Spleen (tissue), 3 donors: ENCODE measurements around the gene OR51A2.

Experiments used
- POLR2A ChIP-seq, 3 donors: fragments of 450-650 bp; IDR thresholded peaks; one replicate each; pipeline ENCODE4 v1.5.1; 2017; ENCODE audit warnings: antibody characterized with exemption in 3 of 3, mild to moderate bottlenecking in 1 of 3
- POLR2AphosphoS5 ChIP-seq, 3 donors: sonication (generic); formaldehyde crosslinking; IDR thresholded peaks; one replicate each; pipeline ENCODE4 v1.5.1; 2017; ENCODE audit warnings: antibody characterized with exemption in 3 of 3

DNA sequence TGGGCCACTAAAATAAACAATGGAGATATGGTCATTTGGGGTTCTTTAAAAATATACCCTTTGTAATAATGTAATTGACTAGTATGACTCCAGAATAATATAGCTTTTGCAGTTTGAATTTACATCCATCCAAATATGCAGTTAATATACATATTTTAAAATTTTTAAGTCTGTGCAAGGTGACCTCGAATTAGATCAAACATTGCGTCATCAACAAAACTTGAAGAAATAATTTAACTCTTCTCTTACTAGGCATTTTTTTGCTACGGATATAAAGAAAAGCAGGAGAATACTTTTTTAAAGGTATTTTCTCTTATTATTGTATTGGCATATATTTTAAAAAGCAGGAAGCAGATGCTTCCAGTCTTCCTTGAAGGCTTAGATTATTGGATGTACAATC, 18.8 kb downstream of the OR51A2 start:
- TF ChIP-seq POLR2AphosphoS5 (IDR thresholded peaks at IDR 0.05): no peak
- TF ChIP-seq POLR2A (IDR thresholded peaks at IDR 0.05): no peak
